Measurements from ENCODE around the gene SORBS2.

- TF ChIP-seq CTCF (conservative IDR thresholded peaks at IDR 0.05; ENCODE audit: low read depth, low read length) (no peak), USF2 (IDR thresholded peaks at IDR 0.05; ENCODE audit: low read depth, low read length) (no peak), POLR2A (IDR thresholded peaks at IDR 0.05; ENCODE audit: low read depth, low read length) (no peak), RAD21 (IDR thresholded peaks at IDR 0.05; ENCODE audit: low read length) (no peak), RFX5 (IDR thresholded peaks at IDR 0.05; ENCODE audit: low read depth, low read length) (no peak), NFE2L2 (IDR thresholded peaks at IDR 0.05; ENCODE audit: low read depth, low read length) (no peak), BHLHE40 (IDR thresholded peaks at IDR 0.05; ENCODE audit: low read depth, low read length) (no peak), CHD1 (IDR thresholded peaks at IDR 0.05; ENCODE audit: low read depth, low read length) (no peak), MAZ (IDR thresholded peaks at IDR 0.05; ENCODE audit: borderline replicate concordance, low read depth, low read length) (no peak), MAFK (IDR thresholded peaks at IDR 0.05; ENCODE audit: low read depth, low read length) (no peak), CEBPB (IDR thresholded peaks at IDR 0.05; ENCODE audit: low read depth, low read length) (peak; percentile 40; the same call in 1 of the 2 replicates), MXI1 (IDR thresholded peaks at IDR 0.05; ENCODE audit: borderline replicate concordance, low read depth, low read length) (no peak), FOS (IDR thresholded peaks at IDR 0.05; ENCODE audit: low read depth, low read length) (no peak), SMC3 (IDR thresholded peaks at IDR 0.05; ENCODE audit: low read depth, low read length) (no peak)
Observed at GRCh38 chr4:185709802-185710486, 102.0 kb downstream of the SORBS2 start.

All from IMR-90 (cell line).